Astrocyte of the cerebellum (primary cell): ENCODE data around the gene TNS3.

Experiments
- DNase-seq: peaks from one replicate; pipeline ENCODE4 v3.0.0-alpha.2; 2011; ENCODE audit warnings: low read depth
- H3K4me3 ChIP-seq: 2 replicates; pipeline ENCODE4 v1.5.1; 2011; ENCODE audit warnings: mild to moderate bottlenecking, low read depth, low read length, moderate library complexity
- CTCF ChIP-seq: IDR thresholded peaks from 2 replicates; pipeline ENCODE4 v1.5.1; 2012; ENCODE audit warnings: low read length, low read depth, moderate library complexity, mild to moderate bottlenecking; ENCODE audit errors: missing control alignments
- in situ Hi-C: cut with HindIII; loops from 2 replicates; pipeline ENCODE4 v1.10.0; 2017; ENCODE audit warnings: low sequenced_read_pairs

Gene TNS3

DNA sequence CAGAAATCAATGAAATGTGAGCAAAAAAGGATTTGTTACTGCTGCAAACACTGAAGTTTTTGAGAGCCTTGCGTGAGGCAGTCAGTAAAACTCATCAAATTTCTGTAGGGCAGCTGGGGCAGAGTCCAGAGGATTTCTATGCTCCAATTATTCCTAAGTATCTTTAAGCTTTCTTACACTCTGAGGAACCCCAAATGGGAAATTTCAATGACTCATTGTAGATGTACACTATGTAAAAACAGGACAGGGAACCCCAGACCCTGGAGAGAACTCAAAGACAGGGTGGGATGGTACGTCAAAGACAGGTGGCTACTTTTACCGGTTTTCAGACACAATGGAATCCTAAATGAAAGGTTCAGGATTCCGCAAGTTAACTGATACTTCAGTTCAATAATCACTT is 120.2 kb downstream of the TNS3 start:
- TF ChIP-seq CTCF: no peak
- H3K4me3 ChIP-seq: no peak overlapping the region
- no peak for DNase-seq
- in situ Hi-C loops: no loop called here

DNA sequence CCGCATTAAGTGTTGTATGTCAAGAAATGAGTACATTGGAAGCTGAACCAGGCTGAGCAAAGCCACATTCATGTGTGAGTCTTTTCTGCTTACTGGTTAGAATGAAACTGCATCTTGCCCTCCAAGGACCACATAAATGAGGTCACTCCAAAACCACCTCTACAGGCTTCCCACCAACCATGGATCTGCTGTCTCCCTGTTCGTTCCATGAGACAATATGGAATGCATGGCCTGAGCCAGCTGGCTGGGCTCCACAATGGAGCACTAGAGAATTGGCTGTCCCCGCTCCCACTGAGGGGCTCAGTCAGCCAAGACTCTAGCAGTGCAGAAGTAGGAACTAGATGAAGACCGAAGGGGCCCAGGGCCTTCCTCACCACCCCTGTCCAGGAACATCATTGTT is 120.8 kb downstream of the TNS3 start:
- in situ Hi-C loops: no loop called here
- TF ChIP-seq CTCF: no peak
- H3K4me3 ChIP-seq: no peak overlapping the region
- DNase-seq: peak; percentile 89

DNA sequence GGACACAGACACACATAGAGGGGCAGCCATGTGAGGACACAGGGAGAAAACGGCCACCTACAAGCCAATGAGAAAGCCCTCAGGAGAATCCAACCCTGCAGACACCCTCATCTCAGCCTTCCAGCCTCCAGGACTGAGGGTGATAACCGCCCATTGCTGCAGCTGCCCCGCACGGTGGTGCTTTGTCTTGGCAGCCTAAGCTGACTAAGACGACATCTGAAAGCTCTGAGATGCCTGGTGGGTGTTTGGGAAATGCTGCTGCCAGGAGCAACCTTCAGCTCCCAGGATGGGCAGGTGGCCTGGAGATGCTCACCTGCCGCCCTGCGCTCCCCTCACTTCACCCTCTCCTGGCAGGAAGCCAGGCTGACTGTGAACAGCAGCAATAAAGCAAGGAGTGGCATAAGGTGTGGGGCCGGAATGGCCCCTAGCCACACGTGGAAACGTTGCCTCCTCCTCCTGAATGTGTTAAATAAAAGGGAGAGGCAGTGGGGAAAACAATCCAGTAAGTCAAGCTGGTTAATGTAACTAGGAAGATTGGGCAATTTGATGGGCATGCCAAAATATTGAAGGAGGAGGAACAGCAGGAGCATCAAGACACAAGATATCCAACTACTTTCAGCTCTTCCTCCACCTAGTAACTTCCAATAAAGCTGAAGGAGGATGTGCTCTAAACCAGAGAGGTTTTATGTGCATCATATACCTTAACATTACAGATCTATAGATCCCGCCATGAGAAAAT is 121.5 kb downstream of the TNS3 start:
- TF ChIP-seq CTCF: no peak
- H3K4me3 ChIP-seq: no peak overlapping the region
- DNase-seq: no peak
- in situ Hi-C loops: no loop called here

GRCh38 chr7:47458486-47458885 is 123.4 kb downstream of the TNS3 start:
- no peak overlapping the region for H3K4me3 ChIP-seq
- TF ChIP-seq CTCF: no peak
- in situ Hi-C loops: no loop called here
- no peak for DNase-seq

- in situ Hi-C loops: no loop called here
- DNase-seq: no peak
- no peak overlapping the region for H3K4me3 ChIP-seq
- TF ChIP-seq CTCF: no peak
These were observed 123.9 kb downstream of the TNS3 start for GRCh38 chr7:47458057-47458456.

DNA sequence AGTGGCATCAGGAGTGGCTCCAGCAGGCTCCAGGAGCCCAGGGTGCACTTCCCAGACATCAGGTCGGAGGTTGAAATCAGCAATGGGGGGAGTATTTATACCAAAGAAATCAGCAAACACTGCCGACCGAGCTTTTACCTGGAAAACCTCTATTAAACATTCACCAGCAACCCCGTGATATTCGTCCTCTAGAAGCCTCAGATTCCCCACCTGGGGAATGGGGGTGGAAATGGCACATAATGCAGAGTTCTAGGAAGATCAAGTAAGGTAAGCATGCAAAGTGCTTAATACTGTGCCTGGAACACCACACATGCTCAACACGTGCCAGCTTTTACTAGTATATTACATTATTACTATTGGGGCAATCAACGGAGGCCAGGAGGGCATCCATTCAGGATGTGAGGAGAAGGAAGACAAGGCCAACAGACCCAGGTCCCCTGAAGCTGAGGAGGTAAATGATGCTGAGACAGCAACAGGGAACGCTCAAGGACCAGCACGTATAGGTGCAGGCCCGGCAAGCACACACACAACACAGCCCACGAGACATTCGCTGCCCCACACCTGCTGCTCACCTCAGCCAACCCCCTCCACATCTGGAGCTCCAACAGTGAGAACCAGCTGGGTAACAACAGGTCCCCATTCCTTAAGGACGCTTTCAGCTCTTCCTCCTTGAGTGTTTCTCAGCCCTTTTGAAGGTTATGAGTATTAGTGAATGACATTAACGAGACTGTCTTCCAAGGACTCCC is 125.5 kb downstream of the TNS3 start:
- in situ Hi-C loops: no loop called here
- no peak for TF ChIP-seq CTCF

More for the DNA sequence above, 125.5 kb downstream of the TNS3 start:
- no peak overlapping the region for H3K4me3 ChIP-seq
- DNase-seq: no peak
